GM18508 (cell line): Measurements from ENCODE around the gene ROBO1.
"Not testable (repeated sequence)": the region's sequence is repeated elsewhere in the genome, so short reads cannot be mapped to it uniquely, and the experiment has no call there.

ENCODE experiments used
- ATAC-seq: cut with Tn5 transposase; IDR thresholded peaks from one replicate; pipeline ENCODE4 v1.9.1; 2021; ENCODE audit warnings: moderate number of reproducible peaks; ENCODE audit not compliant: insufficient read depth, unreplicated experiment

Gene ROBO1

GRCh38 chr3:79767905-79768267 lies at the start of gene ROBO1:
ROBO1 (minus strand) TSS chr3:79767998.
- ATAC-seq = no peak

DNA sequence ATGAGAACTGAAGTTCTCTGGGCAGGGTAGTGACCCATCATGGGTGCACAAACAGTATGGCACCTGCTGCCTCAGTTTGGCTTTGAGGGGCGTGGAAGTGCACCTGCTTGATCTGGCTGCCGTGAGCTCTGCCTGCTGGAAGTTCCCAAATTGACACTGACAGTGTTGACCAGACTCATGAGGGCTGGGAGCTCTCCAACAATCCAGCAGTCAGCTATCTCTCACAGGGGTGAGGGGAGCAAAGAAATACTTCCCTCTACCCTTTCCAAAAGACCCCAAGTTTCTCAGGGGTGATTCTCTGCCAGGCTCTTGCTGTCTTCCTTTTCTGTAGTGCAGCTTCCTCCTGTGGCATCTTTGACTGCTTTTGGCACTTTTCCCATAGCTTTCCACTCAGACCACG lies 49.4 kb upstream of the ROBO1 start:
- no peak for ATAC-seq

- no peak for ATAC-seq
These were observed 47.7 kb upstream of the ROBO1 start for GRCh38 chr3:79815478-79815877.

GRCh38 chr3:79810581-79810980 lies 42.8 kb upstream of the ROBO1 start:
- ATAC-seq = no peak

DNA sequence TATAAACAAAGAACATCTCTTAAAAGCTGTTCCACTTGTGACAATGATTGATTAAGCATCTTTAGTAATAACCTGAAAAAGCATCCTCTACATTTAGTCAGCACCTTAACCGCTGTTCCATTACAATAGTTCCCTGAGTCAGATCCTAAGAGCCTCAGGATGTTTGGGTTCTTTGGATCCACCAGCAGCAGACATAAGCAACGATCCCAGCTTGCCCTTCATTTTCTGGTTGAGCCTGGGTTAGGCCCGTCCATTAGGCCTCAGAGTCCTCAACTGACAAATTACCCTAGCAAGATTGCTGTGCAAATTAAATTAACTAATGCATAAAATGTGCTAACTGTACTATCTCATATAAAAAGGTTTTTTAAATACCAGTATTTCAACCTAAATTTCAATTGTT lies 42.3 kb upstream of the ROBO1 start:
- no peak for ATAC-seq

- no peak for ATAC-seq
These were observed 41.3 kb upstream of the ROBO1 start for GRCh38 chr3:79809106-79809505.

DNA sequence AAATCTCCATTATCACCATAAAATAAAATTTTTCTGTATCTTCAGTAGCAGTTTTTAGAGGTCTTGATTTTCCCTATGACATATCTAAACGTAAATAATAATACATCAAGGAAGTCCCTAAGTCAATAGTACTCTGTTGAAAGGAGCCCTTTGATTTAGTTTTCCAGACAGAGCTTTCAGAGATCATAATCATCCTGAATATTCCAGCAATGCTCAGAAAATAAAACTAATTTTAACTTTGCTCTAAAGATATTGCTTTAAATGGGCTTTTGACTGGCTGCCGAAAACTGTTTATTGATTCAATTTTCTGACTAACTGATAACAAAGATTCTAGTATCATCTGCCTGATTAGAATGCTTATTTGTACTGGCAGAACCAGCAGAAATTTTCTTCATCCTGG lies 40.7 kb upstream of the ROBO1 start:
- no peak for ATAC-seq

DNA sequence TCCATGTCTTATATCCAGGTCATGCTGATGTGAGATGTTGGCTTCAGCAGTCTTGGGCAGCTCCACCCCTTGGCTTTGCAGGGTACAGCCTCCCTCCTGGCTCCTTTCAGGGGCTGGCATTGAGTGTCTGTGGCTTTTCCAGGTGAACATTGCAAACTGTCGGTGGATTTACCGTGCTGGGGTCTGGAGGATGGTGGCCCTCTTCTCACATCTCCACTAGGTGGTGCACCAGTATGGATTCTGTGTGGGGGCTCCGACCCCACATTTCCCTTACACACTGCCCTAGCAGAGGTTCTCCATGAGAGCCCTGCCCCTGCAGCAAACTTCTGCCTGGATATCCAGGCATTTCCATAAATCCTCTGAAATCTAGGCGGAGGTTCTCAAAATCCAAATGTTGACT lies 22.4 kb upstream of the ROBO1 start:
- not testable (repeated sequence) for ATAC-seq

DNA sequence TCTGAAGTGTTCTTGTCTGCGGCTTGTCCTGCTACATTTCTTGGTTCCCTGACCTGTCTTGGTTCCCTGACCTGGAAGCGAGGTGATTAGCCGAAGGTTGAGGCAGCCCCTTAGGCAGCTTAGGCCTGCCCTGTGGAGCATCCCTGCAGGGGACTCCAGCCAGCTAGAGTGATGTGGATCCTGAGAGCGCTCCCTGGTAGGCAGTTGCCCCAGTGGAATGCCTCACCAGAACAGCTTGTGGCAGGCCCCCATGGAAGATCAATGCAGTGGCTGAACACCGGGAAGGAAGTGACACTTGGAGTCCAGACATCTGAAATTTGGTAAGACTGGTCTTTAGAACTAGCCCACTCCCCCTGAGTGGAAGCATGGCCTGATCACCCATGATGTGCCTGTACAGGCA lies 5.5 kb upstream of the ROBO1 start:
- no peak for ATAC-seq

GRCh38 chr3:79769229-79769628 lies 1.4 kb upstream of the ROBO1 start:
- ATAC-seq = no peak

DNA sequence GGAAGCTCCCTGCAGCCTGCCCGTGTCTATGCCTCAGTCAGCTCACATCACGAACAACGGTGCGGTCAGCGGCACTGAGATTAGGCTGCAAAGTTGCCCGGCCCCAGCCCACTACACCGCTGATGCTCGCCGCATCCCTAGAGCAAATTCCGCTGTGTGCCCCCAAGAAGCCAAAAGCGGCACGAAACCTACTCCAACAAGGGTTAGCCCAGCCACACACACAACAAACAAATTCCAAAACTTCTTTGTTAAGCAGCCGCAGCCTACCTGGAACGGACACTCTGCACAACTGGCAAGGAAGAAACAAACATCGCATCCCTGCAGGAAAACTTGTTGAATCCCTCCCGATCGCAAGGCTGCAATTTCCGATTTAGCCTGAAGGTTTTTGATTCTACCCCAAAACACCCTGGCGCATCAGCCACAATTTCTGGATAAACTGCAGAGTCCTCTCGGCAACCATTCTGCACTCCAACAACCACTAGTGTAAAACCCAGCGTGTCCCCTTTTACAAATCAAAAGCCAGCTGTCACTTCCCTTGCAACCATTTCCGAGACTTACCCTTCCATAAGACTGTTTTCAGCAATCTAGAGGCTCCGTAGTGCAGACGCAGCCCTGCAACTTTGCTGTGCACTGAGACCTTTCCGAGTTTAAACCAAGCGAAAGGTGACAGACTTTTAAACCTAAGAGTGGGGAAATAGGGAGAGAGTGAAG lies 449 bp downstream of the ROBO1 start:
- no peak for ATAC-seq

DNA sequence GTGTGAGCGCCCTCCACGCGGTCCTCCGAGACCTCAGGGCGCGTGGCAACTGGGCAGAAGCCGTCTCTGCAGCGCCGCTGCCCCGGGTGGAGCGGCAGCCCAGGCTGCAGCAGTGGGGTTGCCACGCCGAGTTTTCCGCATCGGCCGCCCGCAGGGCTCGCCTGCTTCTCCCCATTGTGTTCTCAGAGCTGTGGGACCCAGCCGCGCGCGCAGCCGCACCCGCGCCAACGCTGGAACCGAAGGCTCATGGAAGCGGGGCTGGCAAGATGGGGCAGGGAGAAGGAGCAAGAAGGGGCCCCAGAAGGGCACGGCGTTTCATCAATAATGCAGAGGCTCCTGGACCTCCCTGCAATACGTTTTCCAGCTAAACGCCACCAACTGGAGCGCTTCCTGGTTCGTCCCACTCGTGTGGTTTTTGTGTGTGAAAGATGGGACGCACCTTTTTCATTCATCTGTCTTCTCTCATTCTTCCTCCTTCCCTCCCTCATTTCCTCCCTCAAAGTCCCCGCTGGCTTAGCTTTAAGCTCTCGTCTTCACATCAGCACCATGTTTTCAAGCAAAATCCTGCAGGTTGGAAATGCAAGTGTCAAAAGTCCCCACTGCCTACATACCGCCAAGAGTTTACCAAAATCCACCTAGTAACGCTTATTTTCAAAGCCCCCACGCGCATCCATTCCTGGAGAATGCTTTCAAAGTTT lies 1.2 kb downstream of the ROBO1 start:
- no peak for ATAC-seq

- no peak for ATAC-seq
These were observed 1.9 kb downstream of the ROBO1 start for GRCh38 chr3:79765911-79766310.

DNA sequence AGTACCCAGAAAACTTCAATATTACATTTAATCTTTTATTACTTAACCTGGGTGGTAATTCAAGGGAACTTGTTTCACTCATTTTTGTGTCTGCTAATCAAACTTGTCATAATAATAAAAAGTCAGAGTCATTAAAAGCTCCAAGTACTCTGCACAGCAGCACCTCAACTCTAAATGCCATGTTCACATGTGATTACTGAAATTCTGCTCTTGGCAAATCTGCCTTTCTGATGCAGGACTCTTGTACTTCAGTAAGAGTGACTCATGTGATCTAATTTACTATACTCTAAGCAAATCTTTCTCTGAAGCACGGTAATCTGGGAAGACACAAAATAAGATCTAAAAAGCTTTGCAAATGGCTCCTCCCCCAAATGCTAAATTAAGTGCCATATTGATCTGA lies 6.4 kb downstream of the ROBO1 start:
- ATAC-seq = no peak

- no peak for ATAC-seq
These were observed 16.1 kb downstream of the ROBO1 start for GRCh38 chr3:79751703-79752102.

GRCh38 chr3:79737530-79737929 lies 30.3 kb downstream of the ROBO1 start:
- no peak for ATAC-seq

GRCh38 chr3:79729096-79729495 lies 38.7 kb downstream of the ROBO1 start:
- no peak for ATAC-seq

- ATAC-seq = no peak
These were observed 41.0 kb downstream of the ROBO1 start for GRCh38 chr3:79726786-79727185.

DNA sequence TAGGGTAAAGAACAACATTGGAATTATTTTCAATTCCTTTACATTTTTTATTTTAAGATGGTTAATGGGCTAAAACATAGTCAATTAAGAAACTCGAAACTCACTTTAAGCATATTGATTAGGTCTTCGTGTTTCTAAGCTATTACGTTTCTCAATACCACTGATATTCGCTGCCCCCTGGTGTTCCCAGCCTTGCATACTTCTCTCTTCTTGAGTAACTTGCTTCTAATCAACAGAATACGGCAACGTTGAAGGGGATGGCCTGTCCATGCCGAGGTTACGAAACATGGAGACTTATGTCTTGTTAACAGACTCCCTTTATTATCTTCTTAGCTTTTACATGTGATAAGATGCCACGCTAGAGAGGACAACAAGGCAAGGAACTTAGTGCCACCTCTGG lies 43.6 kb downstream of the ROBO1 start:
- no peak for ATAC-seq

DNA sequence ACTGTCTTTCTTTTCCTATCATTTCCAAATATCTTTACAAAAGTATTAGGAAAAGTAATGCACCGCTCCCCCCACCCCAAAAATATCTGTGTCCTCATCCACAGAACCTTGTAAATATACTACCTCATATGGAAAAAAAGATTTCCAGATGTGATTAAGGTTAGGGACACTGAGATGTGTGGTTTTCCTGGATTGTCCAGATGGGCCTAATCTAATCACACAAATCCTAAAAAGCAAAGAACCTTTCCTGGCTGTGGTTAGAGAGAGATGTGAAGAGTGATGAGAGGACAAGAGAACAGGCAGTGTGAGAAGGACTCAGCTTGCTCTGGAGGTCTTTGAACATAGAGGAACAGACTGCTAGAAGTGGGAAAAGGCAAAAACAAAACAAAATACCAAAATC lies 77.7 kb downstream of the ROBO1 start:
- ATAC-seq = no peak

- no peak for ATAC-seq
These were observed 82.7 kb downstream of the ROBO1 start for GRCh38 chr3:79685108-79685507.

DNA sequence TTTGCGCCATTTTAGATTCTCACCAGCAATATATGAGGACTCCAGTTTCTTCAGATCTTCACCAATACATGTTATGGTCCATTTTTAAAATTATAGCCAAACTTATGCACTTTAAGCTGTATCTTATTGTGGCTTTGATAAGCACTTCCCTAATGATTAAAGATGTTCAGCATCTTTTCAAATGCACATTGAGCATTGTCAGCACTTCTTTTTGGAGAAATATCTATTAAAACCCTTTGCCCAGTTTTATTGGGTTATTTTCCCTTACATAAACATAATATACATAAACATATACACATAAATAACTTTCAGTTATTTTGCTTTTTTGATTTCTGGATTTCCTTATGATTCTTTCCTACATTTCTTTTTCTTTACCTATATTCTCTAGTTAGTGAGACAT lies 83.8 kb downstream of the ROBO1 start:
- ATAC-seq = no peak
